ENCODE measurements around the gene NTN1.

The NTN1 gene

DNA sequence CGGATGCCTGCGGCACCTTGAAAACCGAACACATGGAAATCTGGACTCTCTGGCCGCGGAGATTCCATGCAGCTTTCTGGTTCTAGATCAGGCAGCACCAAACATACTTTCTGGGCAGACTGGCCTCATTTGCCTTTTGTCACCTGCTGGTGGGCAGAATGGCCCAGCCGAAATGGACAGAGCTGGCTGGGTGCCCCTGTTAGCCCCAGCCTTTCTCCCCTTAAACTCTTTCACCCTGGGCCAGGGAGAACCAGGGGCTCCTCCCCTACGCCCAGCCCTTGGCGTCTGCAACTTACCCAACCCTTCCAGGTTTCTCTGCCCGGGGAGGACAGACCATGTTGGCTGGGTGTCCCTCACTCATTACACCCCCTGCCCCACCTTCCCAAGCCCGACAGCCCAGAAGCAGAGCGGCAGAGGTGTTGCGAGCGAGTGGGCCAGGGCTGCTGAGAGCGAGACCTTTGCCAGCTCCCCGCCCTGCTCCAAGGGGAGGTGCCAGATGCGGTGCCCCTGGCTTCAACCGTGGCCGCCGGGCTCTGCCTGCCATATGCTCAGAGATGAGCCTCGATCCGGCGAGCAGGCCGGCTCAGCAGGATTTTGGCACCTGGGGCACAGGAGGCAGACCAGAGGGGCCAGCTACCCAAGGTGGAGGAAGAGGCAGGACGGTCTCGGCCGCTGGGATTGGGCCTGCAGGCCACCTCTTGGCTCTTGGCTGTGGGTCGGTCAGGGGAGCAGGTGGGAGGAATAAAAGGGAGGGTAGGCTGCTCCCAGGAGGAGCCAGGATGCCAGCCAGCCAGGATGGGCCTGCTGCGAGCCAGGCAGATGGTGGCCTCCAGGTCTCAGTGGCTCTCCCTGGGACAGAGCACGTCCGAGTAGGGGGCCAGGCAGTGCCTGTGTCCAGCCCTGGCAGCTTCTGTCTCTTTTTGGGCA is 191.3 kb downstream of the NTN1 start:
- FAIRE-seq (no peak), DNase-seq (ENCODE audit: low spot score) (no peak)

DNA sequence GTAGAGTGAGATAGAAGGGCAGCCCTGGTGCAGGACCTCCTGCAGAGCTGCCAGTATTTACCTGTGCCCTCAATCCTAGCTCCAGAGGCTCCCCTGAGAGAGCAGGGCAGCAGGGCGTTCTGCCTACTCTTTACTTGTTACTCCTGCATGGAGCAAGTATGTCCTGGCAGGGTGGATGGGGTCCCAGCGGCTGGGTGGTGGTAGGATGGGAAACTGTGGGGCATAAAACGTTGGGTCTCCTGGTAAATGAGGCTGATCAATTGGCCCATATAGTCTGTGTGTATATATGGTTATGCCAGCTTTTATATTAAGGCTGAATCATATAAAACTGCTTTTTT is 192.0 kb downstream of the NTN1 start:
- DNase-seq (ENCODE audit: low spot score), result no peak
- no peak for FAIRE-seq

DNA sequence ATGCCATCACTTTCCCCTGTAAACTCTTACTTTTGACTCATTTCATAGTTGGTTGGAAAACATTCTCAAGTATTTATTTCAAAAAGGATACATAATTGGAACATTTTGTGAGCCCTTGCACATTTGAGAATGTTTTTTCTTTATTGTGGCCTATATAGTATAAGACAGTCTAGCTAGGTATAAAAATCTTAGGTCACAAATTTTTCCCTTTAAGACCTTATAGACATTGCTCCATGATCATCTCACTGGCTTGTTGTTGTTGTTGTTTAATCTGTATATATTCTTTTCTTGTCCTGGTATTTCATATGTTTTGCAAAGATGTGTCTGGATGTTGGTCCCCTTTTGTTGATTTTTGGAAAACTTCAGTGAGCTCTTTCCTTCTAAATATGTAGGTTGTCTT is 194.2 kb downstream of the NTN1 start:
- no peak for FAIRE-seq
- DNase-seq (ENCODE audit: low spot score), result no peak

GRCh38 chr17:9217151-9218056 is 196.1 kb downstream of the NTN1 start:
- DNase-seq (ENCODE audit: low spot score), result no peak

DNA sequence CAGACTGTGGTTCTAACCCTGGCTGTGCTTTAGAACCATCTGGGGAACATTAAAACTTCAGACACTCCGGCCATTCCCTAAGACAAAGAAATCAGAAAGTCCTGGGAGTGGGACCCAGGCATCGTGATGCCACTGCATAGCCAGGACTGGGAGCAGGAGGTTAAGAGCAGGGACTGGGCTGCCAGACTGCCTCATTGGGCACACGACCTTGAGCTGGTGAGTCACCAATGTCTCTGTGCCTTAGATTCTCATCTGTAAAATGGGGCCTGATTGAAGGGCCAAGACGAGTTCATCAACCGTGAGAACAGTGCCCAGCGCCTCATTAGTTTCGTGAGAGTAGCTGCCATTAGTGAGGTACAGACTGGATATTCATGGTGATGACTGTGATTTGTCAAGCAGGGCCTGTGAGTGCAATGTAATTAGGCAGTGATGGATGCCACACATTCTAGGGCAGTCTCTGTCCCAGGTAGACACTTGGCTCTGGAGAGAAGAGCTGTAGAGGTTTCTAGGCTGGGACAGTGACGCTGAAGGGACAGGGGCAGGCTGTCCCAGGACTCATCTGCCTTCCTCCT is 196.8 kb downstream of the NTN1 start:
- DNase-seq (ENCODE audit: low spot score) (no peak), FAIRE-seq (no peak)

More at GRCh38 chr17:9217151-9218056, 196.1 kb downstream of the NTN1 start:
- no peak for FAIRE-seq

GRCh38 chr17:9218911-9219310 is 197.6 kb downstream of the NTN1 start:
- FAIRE-seq (no peak), DNase-seq (ENCODE audit: low spot score) (no peak)

- FAIRE-seq, result no peak
- DNase-seq (ENCODE audit: low spot score), result no peak
These were observed 198.5 kb downstream of the NTN1 start for GRCh38 chr17:9219631-9220397.

DNA sequence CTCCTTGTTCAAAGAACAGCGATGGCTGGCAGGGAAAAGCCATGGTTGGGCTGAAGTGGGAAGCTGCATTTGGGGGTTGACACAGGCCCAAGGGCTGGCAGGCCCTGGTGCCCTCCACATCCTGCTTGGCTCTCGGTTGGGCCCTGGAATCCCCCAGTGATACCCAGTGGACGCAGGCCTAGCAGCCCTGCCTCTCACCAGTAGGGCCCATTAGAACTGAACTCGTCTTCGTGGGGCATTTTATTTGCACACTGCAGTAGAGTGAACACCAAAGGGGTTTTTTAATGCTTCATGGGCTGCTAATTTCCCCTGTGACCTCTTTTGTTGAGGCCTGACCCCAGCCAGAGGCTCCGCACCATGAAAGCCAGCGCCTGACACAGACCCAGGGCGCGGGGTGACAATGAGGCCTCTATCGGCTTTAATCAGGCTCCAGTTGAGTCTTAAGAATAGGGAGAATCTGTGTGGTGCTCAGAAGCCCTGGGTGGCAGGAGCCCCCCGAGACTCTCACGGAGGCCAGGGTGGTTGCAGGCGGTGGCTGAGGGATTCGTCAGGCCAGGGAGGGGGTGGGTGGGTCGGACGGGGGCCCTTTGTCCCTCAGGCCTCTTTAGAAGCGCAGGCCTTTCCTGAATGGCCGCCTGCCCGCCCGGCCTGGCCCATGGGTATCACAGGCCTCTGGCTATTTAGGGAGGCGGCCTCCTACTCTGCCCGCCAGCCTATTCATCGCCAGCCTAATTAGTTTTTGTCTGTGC is 199.3 kb downstream of the NTN1 start:
- DNase-seq (ENCODE audit: low spot score), result no peak
- no peak for FAIRE-seq

GRCh38 chr17:9221147-9221921 is 200.0 kb downstream of the NTN1 start:
- no peak for FAIRE-seq
- no peak for DNase-seq (ENCODE audit: low spot score)

- no peak for DNase-seq (ENCODE audit: low spot score)
- no peak for FAIRE-seq
These were observed 200.5 kb downstream of the NTN1 start for GRCh38 chr17:9221922-9222180.

DNA sequence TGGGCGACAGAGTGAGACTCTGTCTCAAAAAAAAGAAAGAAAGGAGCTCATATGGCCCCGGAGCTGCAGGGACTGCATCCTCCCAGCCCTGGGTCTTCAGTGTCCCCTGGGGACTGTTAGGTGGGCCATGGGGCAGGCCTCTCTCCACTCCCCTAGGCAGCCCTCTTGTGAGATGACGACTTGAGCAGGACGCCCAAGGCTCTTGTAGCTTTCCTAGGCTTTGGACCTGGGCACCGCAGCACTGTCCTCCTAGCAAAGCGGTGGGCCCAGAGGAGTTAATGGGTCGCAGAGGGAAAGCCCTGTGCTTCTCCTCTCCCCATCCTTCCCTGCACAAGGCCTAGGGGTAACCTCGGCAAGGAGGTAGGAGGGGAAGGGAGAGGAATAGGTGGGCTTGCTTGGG is 202.2 kb downstream of the NTN1 start:
- DNase-seq (ENCODE audit: low spot score), result no peak
- no peak for FAIRE-seq

GRCh38 chr17:9224485-9224884 is 203.2 kb downstream of the NTN1 start:
- no peak for DNase-seq (ENCODE audit: low spot score)
- FAIRE-seq, result no peak

GRCh38 chr17:9225305-9226101 is 204.2 kb downstream of the NTN1 start:
- no peak for FAIRE-seq

GRCh38 chr17:9226130-9226793 is 205.0 kb downstream of the NTN1 start:
- FAIRE-seq (no peak), DNase-seq (ENCODE audit: low spot score) (no peak)

More at GRCh38 chr17:9225305-9226101, 204.2 kb downstream of the NTN1 start:
- no peak for DNase-seq (ENCODE audit: low spot score)

DNA sequence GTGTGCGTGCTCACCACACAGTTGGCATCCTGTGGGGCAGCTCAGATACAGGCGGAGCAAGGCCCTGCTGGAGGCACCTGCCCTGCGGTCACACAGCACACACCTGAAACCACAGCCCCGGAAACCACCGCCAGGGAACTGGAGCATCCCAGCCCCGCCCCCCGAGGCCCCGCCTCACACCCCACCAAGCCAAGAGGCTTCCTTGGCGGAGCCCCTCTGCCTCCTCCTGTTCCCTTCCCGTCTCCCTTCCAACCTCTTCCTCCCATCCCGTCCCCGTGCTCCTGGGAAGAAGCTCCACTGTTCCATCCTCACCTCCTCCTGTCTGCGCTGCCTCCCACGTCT is 205.5 kb downstream of the NTN1 start:
- FAIRE-seq (no peak), DNase-seq (ENCODE audit: low spot score) (no peak)

DNA sequence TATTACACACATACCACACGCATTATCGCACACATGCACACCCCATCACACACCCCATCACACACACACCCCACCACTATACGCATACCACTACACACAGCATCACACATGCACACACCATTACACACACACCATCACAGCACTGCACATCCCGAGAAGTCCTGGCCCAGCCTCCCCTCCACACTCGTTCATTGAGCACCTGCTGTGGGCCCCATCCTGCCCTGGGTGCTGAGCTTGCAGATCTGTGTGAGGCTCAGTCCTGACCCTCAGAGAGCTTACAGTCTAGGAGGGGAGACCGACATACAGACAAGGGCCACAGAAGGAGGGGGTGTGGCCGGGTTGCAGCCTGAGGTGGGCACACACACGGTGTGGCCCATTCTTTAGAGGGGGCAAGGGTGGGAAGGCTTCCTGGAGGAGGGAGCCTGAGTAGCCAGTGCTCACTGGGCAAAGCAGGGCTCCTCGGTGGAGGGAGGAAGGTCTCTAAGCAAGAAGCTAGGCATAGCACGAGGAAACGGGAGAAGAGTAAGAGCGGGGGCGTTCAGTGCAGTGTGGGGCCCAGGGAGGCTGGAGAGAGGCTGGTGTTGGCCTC is 206.6 kb downstream of the NTN1 start:
- no peak for FAIRE-seq
- no peak for DNase-seq (ENCODE audit: low spot score)

- DNase-seq (ENCODE audit: low spot score) (no peak), FAIRE-seq (no peak)
These were observed 207.3 kb downstream of the NTN1 start for GRCh38 chr17:9228408-9229159.
